WTC11 (cell line): Measurements from ENCODE around the gene TREH. TPM values are rescaled to one million over a fixed set of nuclear protein-coding genes. Genes with fewer than 3 reads are reported as not detected.

ENCODE experiments used
- ATAC-seq: fragments of 200-7000 bp; cut with Tn5 transposase; 2 replicates; pipeline ENCODE4 v1.10.0; 2021; ENCODE audit warnings: mild to moderate bottlenecking, moderate library complexity
- CTCF ChIA-PET: fragments of 300-600 bp; sonication (Branson Sonifier 250); formaldehyde crosslinking; loops from one replicate; lab custom pipeline; 2021; ENCODE audit warnings: antibody characterized with exemption; lab: Charles Lee
- POLR2A ChIA-PET: fragments of 350-600 bp; sonication (Branson Sonifier 250); formaldehyde crosslinking; loops from one replicate; lab custom pipeline; 2021; ENCODE audit warnings: antibody characterized with exemption; lab: Charles Lee
- DNase-seq: peaks from one replicate; pipeline ENCODE4 v3.0.0; 2021; ENCODE audit warnings: low spot score
- H3K27ac Mint-ChIP-seq: 2 replicates; pipeline ENCODE4 v1.8.0; 2021; ENCODE audit warnings: mixed read lengths
- H3K27me3 Mint-ChIP-seq: 2 replicates; pipeline ENCODE4 v1.8.0; 2021; ENCODE audit warnings: low read depth, mild to moderate bottlenecking, moderate library complexity, mixed read lengths
- H3K36me3 Mint-ChIP-seq: 2 replicates; pipeline ENCODE4 v1.8.0; 2021; ENCODE audit warnings: mixed read lengths
- H3K4me1 Mint-ChIP-seq: 2 replicates; pipeline ENCODE4 v1.8.0; 2022; ENCODE audit warnings: mixed read lengths
- H3K4me3 Mint-ChIP-seq: 2 replicates; pipeline ENCODE4 v1.8.0; 2021; ENCODE audit warnings: mild to moderate bottlenecking, moderate library complexity, mixed read lengths
- H3K9me3 Mint-ChIP-seq: 2 replicates; pipeline ENCODE4 v1.8.0; 2021; ENCODE audit warnings: mixed read lengths
- ATF1 ChIP-seq: sonication (generic); formaldehyde crosslinking; IDR thresholded peaks from 2 replicates; pipeline ENCODE4 v1.8.1; 2023; ENCODE audit warnings: mild to moderate bottlenecking, moderate library complexity, missing genetic modification reagents
- ELF4 ChIP-seq: sonication (generic); formaldehyde crosslinking; IDR thresholded peaks from 2 replicates; pipeline ENCODE4 v1.8.1; 2022; ENCODE audit warnings: low read depth, mild to moderate bottlenecking, moderate library complexity, missing genetic modification reagents
- EMX1 ChIP-seq: fragments of 250-450 bp; sonication (Bioruptor Pico); IDR thresholded peaks from 2 replicates; pipeline ENCODE4 v1.8.0; 2021; ENCODE audit warnings: mild to moderate bottlenecking
- JAZF1 ChIP-seq: fragments of 250-450 bp; sonication (Bioruptor Pico); IDR thresholded peaks from 2 replicates; pipeline ENCODE4 v1.9.0; 2021; ENCODE audit warnings: moderate library complexity, mild to moderate bottlenecking, inconsistent platforms
- KAT7 ChIP-seq: sonication (generic); formaldehyde crosslinking; IDR thresholded peaks from 2 replicates; pipeline ENCODE4 v1.8.1; 2023; ENCODE audit warnings: missing genetic modification reagents, mild to moderate bottlenecking, borderline replicate concordance
- NR1H2 ChIP-seq: sonication (generic); formaldehyde crosslinking; IDR thresholded peaks from 2 replicates; pipeline ENCODE4 v1.9.0; 2021; ENCODE audit warnings: mild to moderate bottlenecking, moderate library complexity, missing genetic modification reagents
- PRDM15 ChIP-seq: sonication (generic); formaldehyde crosslinking; IDR thresholded peaks from 2 replicates; pipeline ENCODE4 v1.8.0; 2022; ENCODE audit warnings: missing genetic modification reagents
- SMAD3 ChIP-seq: sonication (generic); formaldehyde crosslinking; IDR thresholded peaks from 2 replicates; pipeline ENCODE4 v1.8.0; 2022; ENCODE audit warnings: missing genetic modification reagents, mild to moderate bottlenecking, borderline replicate concordance
- TEAD1 ChIP-seq: sonication (generic); formaldehyde crosslinking; IDR thresholded peaks from 2 replicates; pipeline ENCODE4 v1.8.0; 2022; ENCODE audit warnings: mild to moderate bottlenecking, missing genetic modification reagents
- TP53 ChIP-seq: sonication (generic); formaldehyde crosslinking; IDR thresholded peaks from 2 replicates; pipeline ENCODE4 v1.8.1; 2023; ENCODE audit warnings: mild to moderate bottlenecking, missing genetic modification reagents
- ZMAT4 ChIP-seq: fragments of 250-450 bp; sonication (Bioruptor Pico); IDR thresholded peaks from 2 replicates; pipeline ENCODE4 v1.9.0; 2021; ENCODE audit warnings: mild to moderate bottlenecking
- ZNF423 ChIP-seq: fragments of 250-450 bp; sonication (Bioruptor Pico); IDR thresholded peaks from 2 replicates; pipeline ENCODE4 v2.1.2; 2022; ENCODE audit warnings: mild to moderate bottlenecking, moderate library complexity
- ZNF671 ChIP-seq: fragments of 250-450 bp; sonication (Bioruptor Pico); IDR thresholded peaks from 2 replicates; pipeline ENCODE4 v1.8.0; 2021; ENCODE audit warnings: mild to moderate bottlenecking
- ZSCAN18 ChIP-seq: fragments of 250-450 bp; sonication (Bioruptor Pico); IDR thresholded peaks from 2 replicates; pipeline ENCODE4 v2.1.2; 2022; ENCODE audit warnings: mild to moderate bottlenecking, moderate library complexity
- total RNA-seq: library from RNA; stranded (reverse); gene quantifications from 3 replicates; pipeline ENCODE4 v1.2.3, GENCODE V29; 2021
- TF ChIP-seq, protein P1 (sequence below): sonication (generic); formaldehyde crosslinking; IDR thresholded peaks from 2 replicates; pipeline ENCODE4 v1.8.1; 2022; ENCODE audit warnings: mild to moderate bottlenecking, moderate library complexity, missing genetic modification reagents
- TF ChIP-seq, protein P2 (sequence below): sonication (generic); formaldehyde crosslinking; conservative IDR thresholded peaks from 2 replicates; pipeline ENCODE4 v1.8.1; 2023; ENCODE audit warnings: mild to moderate bottlenecking, low read depth, missing genetic modification reagents, moderate library complexity
- TF ChIP-seq, protein P3 (sequence below): sonication (generic); formaldehyde crosslinking; IDR thresholded peaks from 2 replicates; pipeline ENCODE4 v1.8.1; 2022; ENCODE audit warnings: low read depth, missing genetic modification reagents, borderline replicate concordance

TREH gene
- total RNA-seq, 1 experiment from 2014 or later: not detected

DNA sequence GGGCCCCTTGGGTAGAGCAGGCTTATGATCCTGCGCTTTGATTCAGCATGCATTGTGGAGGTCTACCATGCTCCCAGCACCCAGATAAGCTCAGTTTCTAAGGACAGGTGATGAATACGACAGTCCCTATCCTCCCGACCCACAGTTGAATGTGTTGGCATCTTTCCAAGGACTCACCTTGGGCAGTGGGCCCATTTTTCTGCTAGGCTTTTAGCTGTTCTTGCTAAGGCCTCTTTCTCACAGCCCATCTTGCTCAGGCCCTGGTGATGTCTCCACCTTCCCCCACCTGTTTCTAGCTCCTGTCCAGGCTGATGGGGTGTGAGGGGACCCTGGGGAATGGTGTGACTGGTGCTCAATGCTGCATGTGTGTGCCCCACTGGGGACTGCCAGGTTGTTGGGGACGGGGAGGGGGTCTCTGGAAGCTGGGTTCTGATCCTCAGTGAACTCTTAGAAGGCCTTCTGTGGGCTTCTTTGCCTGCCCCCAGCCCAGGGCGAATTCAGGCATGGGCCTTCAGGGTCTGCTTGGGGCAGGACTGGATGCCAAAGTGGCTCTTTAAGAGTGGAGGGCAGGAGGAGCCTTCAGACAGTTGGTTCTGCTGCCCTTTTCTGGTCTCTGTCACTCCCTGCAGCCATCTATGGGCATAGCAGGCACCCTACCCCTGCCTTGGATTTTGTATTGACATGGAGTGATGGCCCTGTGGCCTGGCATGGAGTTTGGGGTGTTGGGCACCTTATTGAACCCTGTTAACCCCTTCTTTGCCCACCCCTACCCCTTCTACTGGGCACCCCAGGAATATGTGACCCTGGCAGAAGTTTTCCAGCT is 38.9 kb downstream of the TREH start (continued):
- TF ChIP-seq, protein P1, sequence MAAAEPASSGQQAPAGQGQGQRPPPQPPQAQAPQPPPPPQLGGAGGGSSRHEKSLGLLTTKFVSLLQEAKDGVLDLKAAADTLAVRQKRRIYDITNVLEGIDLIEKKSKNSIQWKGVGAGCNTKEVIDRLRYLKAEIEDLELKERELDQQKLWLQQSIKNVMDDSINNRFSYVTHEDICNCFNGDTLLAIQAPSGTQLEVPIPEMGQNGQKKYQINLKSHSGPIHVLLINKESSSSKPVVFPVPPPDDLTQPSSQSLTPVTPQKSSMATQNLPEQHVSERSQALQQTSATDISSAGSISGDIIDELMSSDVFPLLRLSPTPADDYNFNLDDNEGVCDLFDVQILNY: no peak
- TF ChIP-seq, protein P2, sequence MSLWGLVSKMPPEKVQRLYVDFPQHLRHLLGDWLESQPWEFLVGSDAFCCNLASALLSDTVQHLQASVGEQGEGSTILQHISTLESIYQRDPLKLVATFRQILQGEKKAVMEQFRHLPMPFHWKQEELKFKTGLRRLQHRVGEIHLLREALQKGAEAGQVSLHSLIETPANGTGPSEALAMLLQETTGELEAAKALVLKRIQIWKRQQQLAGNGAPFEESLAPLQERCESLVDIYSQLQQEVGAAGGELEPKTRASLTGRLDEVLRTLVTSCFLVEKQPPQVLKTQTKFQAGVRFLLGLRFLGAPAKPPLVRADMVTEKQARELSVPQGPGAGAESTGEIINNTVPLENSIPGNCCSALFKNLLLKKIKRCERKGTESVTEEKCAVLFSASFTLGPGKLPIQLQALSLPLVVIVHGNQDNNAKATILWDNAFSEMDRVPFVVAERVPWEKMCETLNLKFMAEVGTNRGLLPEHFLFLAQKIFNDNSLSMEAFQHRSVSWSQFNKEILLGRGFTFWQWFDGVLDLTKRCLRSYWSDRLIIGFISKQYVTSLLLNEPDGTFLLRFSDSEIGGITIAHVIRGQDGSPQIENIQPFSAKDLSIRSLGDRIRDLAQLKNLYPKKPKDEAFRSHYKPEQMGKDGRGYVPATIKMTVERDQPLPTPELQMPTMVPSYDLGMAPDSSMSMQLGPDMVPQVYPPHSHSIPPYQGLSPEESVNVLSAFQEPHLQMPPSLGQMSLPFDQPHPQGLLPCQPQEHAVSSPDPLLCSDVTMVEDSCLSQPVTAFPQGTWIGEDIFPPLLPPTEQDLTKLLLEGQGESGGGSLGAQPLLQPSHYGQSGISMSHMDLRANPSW: no peak
- TF ChIP-seq KAT7 (CRISPR knock-in tag) (no peak), NR1H2 (no peak), TEAD1 (CRISPR knock-in tag) (no peak), ZNF423 (CRISPR knock-in tag) (no peak), ZNF671 (CRISPR knock-in tag) (no peak)

- H3K36me3 Mint-ChIP-seq: peaks cover 31% of the 10 kb centered on the region
- H3K9me3 Mint-ChIP-seq: no peaks in the 10 kb centered on the region
- TF ChIP-seq JAZF1 (no peak), ATF1 (no peak), ZSCAN18 (CRISPR knock-in tag) (no peak), SMAD3 (no peak), EMX1 (CRISPR knock-in tag) (no peak), ZMAT4 (CRISPR knock-in tag) (no peak), ELF4 (CRISPR knock-in tag) (no peak), TP53 (no peak), PRDM15 (CRISPR knock-in tag) (no peak)
- TF ChIP-seq, protein P3, sequence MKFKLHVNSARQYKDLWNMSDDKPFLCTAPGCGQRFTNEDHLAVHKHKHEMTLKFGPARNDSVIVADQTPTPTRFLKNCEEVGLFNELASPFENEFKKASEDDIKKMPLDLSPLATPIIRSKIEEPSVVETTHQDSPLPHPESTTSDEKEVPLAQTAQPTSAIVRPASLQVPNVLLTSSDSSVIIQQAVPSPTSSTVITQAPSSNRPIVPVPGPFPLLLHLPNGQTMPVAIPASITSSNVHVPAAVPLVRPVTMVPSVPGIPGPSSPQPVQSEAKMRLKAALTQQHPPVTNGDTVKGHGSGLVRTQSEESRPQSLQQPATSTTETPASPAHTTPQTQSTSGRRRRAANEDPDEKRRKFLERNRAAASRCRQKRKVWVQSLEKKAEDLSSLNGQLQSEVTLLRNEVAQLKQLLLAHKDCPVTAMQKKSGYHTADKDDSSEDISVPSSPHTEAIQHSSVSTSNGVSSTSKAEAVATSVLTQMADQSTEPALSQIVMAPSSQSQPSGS (CRISPR knock-in tag): no peak
- H3K27ac Mint-ChIP-seq: no peak overlapping the region
- ATAC-seq (no peak), DNase-seq (no peak)
- H3K27me3 Mint-ChIP-seq: no peaks in the 10 kb centered on the region
- no peak overlapping the region for H3K4me3 Mint-ChIP-seq
- POLR2A ChIA-PET: no interaction called here
- CTCF ChIA-PET: interaction anchor here (2.1 to 7.9 kb wide), 2 partner anchors 18 to 45 kb away, joined by 12 to 78 read pairs; no protein-coding TSS in a partner anchor
- peaks cover 14% of the 10 kb centered on the region for H3K4me1 Mint-ChIP-seq
Observed at GRCh38 chr11:118639899-118640298, 39.6 kb downstream of the TREH start.
